Activated T-helper 9 cell treated with anti-CD3 and anti-CD28 coated beads, Interleukin-2, amount 50 U/mL, for 16 hours (primary cell): Measurements from ENCODE around the gene LIFR.
"Not testable (repeated sequence)": the region's sequence is repeated elsewhere in the genome, so short reads cannot be mapped to it uniquely, and the experiment has no call there.

Source experiments
- DNase-seq: peaks from one replicate; pipeline ENCODE4 v3.0.0-alpha.2; 2020; ENCODE audit warnings: low read depth

Gene LIFR, protein sequence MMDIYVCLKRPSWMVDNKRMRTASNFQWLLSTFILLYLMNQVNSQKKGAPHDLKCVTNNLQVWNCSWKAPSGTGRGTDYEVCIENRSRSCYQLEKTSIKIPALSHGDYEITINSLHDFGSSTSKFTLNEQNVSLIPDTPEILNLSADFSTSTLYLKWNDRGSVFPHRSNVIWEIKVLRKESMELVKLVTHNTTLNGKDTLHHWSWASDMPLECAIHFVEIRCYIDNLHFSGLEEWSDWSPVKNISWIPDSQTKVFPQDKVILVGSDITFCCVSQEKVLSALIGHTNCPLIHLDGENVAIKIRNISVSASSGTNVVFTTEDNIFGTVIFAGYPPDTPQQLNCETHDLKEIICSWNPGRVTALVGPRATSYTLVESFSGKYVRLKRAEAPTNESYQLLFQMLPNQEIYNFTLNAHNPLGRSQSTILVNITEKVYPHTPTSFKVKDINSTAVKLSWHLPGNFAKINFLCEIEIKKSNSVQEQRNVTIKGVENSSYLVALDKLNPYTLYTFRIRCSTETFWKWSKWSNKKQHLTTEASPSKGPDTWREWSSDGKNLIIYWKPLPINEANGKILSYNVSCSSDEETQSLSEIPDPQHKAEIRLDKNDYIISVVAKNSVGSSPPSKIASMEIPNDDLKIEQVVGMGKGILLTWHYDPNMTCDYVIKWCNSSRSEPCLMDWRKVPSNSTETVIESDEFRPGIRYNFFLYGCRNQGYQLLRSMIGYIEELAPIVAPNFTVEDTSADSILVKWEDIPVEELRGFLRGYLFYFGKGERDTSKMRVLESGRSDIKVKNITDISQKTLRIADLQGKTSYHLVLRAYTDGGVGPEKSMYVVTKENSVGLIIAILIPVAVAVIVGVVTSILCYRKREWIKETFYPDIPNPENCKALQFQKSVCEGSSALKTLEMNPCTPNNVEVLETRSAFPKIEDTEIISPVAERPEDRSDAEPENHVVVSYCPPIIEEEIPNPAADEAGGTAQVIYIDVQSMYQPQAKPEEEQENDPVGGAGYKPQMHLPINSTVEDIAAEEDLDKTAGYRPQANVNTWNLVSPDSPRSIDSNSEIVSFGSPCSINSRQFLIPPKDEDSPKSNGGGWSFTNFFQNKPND

GRCh38 chr5:38556599-38557307 is at the start of gene LIFR:
Gene LIFR, minus strand, starts transcription at chr5:38556646. Its CDS starts 25,999 bp downstream, at chr5:38530647.
- peak; percentile 19 for DNase-seq

- no peak for DNase-seq
Observed at GRCh38 chr5:38605610-38606009, 49.2 kb upstream of the LIFR start.

- DNase-seq = no peak
Observed at GRCh38 chr5:38603691-38604090, 47.2 kb upstream of the LIFR start.

GRCh38 chr5:38602641-38603040 is 46.2 kb upstream of the LIFR start:
- DNase-seq = no peak

GRCh38 chr5:38601863-38602298 is 45.4 kb upstream of the LIFR start:
- DNase-seq = no peak

- DNase-seq = no peak
Observed at GRCh38 chr5:38601133-38601862, 44.9 kb upstream of the LIFR start.

DNA sequence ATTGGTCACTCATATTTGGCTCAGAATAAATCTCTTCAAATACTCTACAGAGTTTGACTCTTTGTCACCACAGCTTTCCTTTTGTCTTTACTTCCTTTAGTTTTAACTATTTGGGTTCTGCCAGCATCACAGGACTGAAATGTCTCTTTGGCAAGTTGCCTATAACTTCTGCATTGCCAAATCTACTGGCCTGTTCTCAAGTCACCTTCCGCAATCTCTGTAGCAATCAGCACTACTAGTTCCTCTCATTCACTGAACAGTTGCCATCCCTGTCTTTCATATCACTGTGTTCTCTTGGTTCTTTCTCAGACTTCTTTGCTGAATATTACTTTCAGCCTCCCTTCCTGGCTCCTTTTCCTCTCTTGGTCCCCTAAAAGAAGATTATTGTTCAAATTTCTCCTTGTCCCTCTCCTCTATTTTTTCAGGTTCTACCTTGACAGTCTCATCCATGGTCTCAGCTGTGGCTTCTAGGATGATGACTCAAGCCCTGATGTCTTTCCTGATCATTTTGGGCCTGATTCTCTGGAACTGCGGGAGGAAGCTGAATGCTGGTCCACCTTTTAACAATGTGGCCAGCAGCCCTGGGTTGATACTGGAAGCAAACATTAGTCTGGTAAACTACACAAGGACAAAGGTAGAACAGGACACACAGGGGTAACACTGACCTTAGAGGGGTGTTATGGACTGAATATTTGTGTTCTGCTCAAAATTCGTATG is 44.0 kb upstream of the LIFR start:
- no peak for DNase-seq

- DNase-seq = not testable (repeated sequence)
Observed at GRCh38 chr5:38599751-38600150, 43.3 kb upstream of the LIFR start.

DNA sequence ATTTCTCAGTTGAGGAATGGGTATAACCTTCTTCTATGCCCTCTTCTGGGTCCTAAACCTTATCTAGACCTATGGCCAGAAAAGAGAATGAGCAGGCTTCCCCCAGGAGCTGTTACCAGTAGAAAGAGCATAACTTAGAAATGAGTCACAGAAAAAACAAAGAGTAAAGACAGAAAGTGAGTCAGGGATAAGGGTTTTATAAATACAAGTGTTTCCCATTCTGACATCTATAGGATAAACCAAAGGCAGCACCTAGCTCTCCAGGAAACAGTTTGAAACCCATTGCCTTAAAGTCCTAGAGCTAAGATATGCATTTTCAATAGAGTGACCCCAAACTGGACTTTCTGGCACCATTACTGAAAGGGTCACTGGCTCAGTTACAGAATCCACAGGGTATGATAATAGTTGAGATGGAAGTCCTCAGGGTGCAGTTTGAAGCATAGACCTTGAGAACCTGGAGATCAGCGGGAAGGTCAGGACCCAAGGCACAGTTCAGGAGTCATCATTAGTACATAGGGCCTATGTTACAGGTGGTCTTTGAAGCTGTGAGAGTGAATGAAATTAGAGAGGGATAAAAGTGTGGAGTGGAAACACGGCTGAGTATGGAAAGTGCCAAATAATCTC is 42.7 kb upstream of the LIFR start:
- no peak for DNase-seq

DNA sequence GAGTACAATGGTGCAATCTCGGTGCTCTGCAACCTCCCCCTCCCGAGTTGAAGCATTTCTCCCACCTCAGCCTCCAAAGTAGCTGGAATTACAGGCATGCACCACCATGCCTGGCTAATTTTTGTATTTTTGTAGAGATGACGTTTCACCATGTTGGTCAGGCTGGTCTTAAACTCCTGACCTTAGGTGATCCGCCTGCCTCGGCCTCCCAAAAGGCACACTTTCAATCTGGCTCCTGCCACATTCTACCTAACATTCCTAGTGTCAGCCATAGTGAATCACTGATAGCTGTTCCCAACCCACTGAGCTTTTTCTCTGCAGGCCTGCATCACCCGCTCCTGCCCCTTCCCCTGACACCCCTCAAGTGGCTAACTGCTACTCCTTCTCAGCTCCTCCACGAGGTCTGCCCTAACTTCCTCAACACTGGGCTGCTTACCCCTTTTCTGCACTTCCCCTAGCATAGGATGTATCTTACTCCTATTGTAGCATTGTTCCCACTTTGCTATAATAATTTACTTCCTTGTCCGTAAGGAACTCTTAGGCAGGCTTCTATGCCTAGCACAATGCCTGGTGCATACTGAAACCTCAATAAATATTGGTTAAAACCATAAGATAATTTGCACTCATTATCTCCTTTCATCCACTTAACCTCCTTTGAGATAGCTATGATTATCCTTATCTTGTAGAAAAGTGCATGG is 42.0 kb upstream of the LIFR start:
- no peak for DNase-seq

DNA sequence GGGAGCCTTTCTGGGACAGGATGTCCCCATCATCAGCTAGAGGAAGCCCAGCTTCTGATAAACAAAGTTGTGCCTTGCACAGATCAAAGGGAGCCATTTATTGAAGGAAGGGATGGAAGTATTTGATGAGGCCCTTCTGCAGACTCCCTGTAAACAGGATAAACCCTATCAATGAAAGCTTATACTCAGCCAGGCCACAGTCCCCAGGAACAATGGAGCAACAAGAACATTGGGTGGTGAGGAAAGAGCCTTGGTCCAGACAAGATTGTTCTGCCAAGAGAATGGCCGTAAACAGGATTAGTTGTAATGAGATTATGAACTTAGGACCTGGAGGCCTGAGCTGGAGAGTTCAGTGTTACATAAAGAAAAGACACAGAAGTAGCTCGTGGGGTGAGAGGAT is 40.5 kb upstream of the LIFR start:
- DNase-seq = no peak

DNA sequence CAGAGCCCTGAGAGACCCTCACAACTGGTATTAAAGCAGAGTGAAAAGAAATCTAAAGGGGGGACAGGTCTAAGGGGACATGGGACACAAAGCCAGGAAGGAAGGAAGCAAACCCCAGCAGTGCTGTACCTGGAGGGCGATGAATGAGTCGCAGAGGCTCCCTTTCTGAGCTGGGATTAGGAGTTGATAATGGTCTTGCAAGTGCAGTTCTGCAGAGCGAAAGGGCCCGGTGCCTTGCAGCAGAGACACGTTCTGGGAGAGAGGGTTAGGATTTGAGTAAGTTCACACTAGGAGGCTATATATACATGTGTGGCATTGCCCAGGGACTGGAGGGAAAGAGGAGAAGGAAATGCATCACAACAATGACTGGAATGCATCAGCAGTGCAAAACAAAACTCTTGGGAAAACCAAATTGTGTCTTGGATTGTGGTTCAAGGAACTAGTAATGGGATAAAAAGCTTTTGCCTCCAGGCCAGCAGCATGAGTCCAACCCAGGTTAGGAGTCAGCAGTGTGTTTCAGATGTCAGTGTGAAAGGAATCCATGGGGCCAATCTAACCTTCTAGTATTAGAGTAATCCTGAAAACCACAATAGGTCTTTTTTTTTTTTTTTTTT is 38.8 kb upstream of the LIFR start:
- no peak for DNase-seq

DNA sequence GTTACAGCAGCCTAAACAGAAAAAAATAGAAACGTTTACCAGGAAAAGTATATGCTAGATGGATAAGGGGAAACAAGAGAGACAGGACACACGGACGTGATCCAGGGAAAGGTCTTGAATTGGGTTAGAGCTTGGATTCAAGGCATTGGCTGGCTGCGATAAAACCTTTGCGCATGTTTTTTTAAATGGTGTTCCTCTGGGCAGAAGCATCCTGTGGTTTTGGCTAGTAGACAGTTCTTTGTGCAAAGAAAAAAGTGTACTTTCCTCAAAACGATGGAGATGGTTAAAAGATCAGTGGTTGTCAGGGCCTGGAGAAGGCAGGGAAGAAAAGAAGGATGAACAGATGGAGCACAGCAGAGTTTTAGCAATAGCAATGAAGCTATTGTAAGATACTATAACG is 37.5 kb upstream of the LIFR start:
- no peak for DNase-seq

GRCh38 chr5:38591523-38591849 is 35.0 kb upstream of the LIFR start:
- no peak for DNase-seq

DNA sequence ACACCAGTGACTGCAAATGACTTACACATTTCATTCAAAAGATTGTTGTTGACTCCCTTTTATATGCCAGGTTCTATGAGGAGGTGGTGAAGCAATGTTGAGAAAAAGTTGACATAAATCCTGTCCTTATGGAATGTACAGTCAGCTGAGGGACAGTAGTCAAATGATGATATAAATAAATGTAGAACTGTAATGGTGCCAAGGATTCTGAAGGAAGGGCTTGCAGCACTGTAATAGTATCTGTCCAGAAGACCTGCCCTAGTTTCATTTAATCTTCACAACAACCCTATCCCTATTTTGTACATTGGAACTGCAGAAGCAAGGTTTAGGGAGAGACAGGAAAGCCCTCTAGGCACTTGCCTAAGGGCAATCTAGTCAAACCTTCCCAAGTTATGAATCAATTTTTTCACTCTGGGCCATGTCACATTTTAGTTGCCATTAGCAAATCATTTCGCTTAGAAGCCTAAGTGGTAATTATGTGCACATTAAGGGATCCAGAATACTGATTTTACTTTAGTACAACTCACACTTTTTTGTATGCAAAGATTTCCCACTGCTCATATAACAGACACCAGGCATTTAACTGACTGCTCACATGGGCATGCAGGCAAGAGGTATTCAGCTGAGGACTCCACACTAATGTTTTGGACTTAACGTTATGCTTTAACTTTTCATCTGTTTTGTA is 34.5 kb upstream of the LIFR start:
- DNase-seq = no peak

GRCh38 chr5:38589629-38590028 is 33.2 kb upstream of the LIFR start:
- no peak for DNase-seq

DNA sequence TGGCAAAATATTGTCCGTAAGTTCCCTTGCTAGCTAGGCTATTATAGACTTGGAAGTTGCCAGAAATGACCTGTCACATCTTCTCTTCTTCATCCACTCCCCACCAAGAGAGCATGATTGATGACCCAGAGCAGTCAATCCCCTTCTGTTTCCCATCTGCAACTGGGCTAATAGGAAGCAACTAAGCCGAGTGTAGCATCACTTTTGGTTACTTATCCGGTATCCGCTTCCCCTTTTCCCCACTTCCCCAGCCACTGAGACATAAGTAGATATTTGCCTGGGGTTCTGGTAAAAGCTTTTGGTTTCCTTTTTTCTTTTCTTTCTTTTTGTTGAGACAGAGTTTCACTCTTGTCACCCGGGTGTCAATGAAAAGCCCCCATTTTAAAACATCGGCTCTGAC is 29.4 kb upstream of the LIFR start:
- DNase-seq = no peak

DNA sequence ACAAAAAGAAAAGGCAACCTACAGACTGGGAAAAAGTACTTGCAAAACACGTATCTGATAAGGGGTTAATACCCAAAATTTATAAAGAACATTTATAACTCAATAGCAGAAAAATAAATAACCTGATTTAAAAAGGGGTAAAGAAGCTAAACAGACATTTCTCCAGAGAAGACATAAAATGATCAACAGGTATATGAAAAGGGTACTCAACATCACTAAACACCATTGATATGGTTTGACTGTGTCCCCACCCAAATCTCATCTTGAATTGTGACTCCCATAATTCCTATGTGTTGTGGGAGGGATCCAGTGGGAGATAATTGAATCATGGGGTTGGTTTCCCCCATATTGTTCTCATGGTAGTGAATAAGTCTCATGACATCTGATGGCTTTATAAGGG is 27.1 kb upstream of the LIFR start:
- no peak for DNase-seq

- no peak for DNase-seq
Observed at GRCh38 chr5:38582975-38583319, 26.5 kb upstream of the LIFR start.
